ENCODE measurements around the gene THEM4.
A peak's percentile ranks its signal among the peaks of the same experiment; 100 is the strongest.

THEM4 gene

GRCh38 chr1:151833172-151833900 lies 76.0 kb downstream of the THEM4 start:
- DNase-seq: no peak

GRCh38 chr1:151832318-151832980 lies 76.9 kb downstream of the THEM4 start:
- DNase-seq: no peak

- DNase-seq: no peak
Measured at GRCh38 chr1:151831605-151832004, 77.7 kb downstream of the THEM4 start, which contains the start of gene RORC. TSS of gene RORC (minus strand) at chr1:151831802. CDS start at chr1:151831764, 38 bp downstream.

- DNase-seq: no peak
Measured at GRCh38 chr1:151831256-151831591, 78.1 kb downstream of the THEM4 start.

- no peak for DNase-seq
Measured at GRCh38 chr1:151830055-151830454, 79.3 kb downstream of the THEM4 start.

- DNase-seq: no peak
Measured at GRCh38 chr1:151829352-151830046, 79.8 kb downstream of the THEM4 start.

GRCh38 chr1:151828921-151829320 lies 80.4 kb downstream of the THEM4 start:
- DNase-seq: no peak

- peak; percentile 15 for DNase-seq
Measured at GRCh38 chr1:151827853-151828252, 81.5 kb downstream of the THEM4 start.

GRCh38 chr1:151825751-151826660 lies 83.3 kb downstream of the THEM4 start:
- peak; percentile 38 for DNase-seq

- no peak for DNase-seq
Measured at GRCh38 chr1:151825204-151825603, 84.1 kb downstream of the THEM4 start.
